Measurements from ENCODE around the gene NMD3. TPM values are rescaled to one million over a fixed set of nuclear protein-coding genes. Genes with fewer than 3 reads are reported as not detected.

NMD3 gene
- total RNA-seq, 4 donors from 2014 or later: 22.9 to 36.5 (median 29.4) TPM

- Histone ChIP-seq H3K36me3 (no peaks in the 10 kb centered on the region), H3K9me3 (peaks cover 0 to 2% (median 0%) of the 10 kb centered on the region in 4 donors), H3K27me3 (no peaks in the 10 kb centered on the region), H3K27ac (no peak overlapping the region), H3K4me1 (peaks cover 0 to 3% (median 0%) of the 10 kb centered on the region in 4 donors), H3K4me3 (no peak overlapping the region)
- TF ChIP-seq POLR2A (IDR thresholded peaks at IDR 0.05): no peak
- TF ChIP-seq CTCF (IDR thresholded peaks at IDR 0.05): no peak
- no peak for DNase-seq
Measured at GRCh38 chr3:161265916-161266571, 44.9 kb downstream of the NMD3 start.

- H3K4me3 ChIP-seq: no peak overlapping the region
- no peak for DNase-seq
- H3K4me1 ChIP-seq: peaks cover 0 to 3% (median 0%) of the 10 kb centered on the region in 4 donors
- H3K27me3 ChIP-seq: no peaks in the 10 kb centered on the region
- TF ChIP-seq CTCF (IDR thresholded peaks at IDR 0.05) (no peak), POLR2A (IDR thresholded peaks at IDR 0.05) (no peak)
- H3K9me3 ChIP-seq: peaks cover 0 to 2% (median 0%) of the 10 kb centered on the region in 4 donors
- H3K27ac ChIP-seq: no peak overlapping the region
- no peaks in the 10 kb centered on the region for H3K36me3 ChIP-seq
Measured at GRCh38 chr3:161266731-161267150, 45.6 kb downstream of the NMD3 start.

- TF ChIP-seq POLR2A (IDR thresholded peaks at IDR 0.05): no peak
- TF ChIP-seq CTCF (IDR thresholded peaks at IDR 0.05): no peak
- no peak for DNase-seq
- no peaks in the 10 kb centered on the region for H3K27me3 ChIP-seq
- H3K4me1 ChIP-seq: peaks cover 0 to 3% (median 0%) of the 10 kb centered on the region in 4 donors
- peaks cover 0 to 2% (median 0%) of the 10 kb centered on the region in 4 donors for H3K9me3 ChIP-seq
- no peak overlapping the region for H3K27ac ChIP-seq
- no peak overlapping the region for H3K4me3 ChIP-seq
- no peaks in the 10 kb centered on the region for H3K36me3 ChIP-seq
Measured at GRCh38 chr3:161267646-161268045, 46.5 kb downstream of the NMD3 start.

GRCh38 chr3:161268601-161269000 lies 47.5 kb downstream of the NMD3 start:
- TF ChIP-seq CTCF (IDR thresholded peaks at IDR 0.05) (no peak), POLR2A (IDR thresholded peaks at IDR 0.05) (no peak)
- DNase-seq: no peak
- H3K4me3 ChIP-seq: no peak overlapping the region
- peaks cover 0 to 3% (median 0%) of the 10 kb centered on the region in 4 donors for H3K4me1 ChIP-seq
- H3K27ac ChIP-seq: no peak overlapping the region
- H3K36me3 ChIP-seq: no peaks in the 10 kb centered on the region
- no peaks in the 10 kb centered on the region for H3K27me3 ChIP-seq
- peaks cover 0 to 2% (median 0%) of the 10 kb centered on the region in 4 donors for H3K9me3 ChIP-seq

- no peak for DNase-seq
- Histone ChIP-seq H3K4me3 (no peak overlapping the region), H3K4me1 (peaks cover 0 to 2% (median 0%) of the 10 kb centered on the region in 4 donors), H3K36me3 (no peaks in the 10 kb centered on the region), H3K9me3 (no peaks in the 10 kb centered on the region), H3K27ac (no peak overlapping the region), H3K27me3 (no peaks in the 10 kb centered on the region)
- TF ChIP-seq POLR2A (IDR thresholded peaks at IDR 0.05): no peak
- TF ChIP-seq CTCF (IDR thresholded peaks at IDR 0.05): no peak
Measured at GRCh38 chr3:161270991-161271390, 49.9 kb downstream of the NMD3 start.

Measured in Peyer's patch (tissue), 4 donors.